SK-N-SH (cell line): ENCODE data around the gene PTPRF.

Source experiments
- CTCF ChIP-seq: fragments of 200-600 bp; sonication (generic); IDR thresholded peaks from 2 replicates; pipeline ENCODE4 v1.6.1; 2017; ENCODE audit warnings: antibody characterized with exemption, mild to moderate bottlenecking, moderate library complexity
- REST ChIP-seq: IDR thresholded peaks from 2 replicates; pipeline ENCODE4 v1.6.1; 2012; ENCODE audit warnings: mild to moderate bottlenecking, low read depth, low read length, moderate library complexity
- TAF1 ChIP-seq: IDR thresholded peaks from 2 replicates; pipeline ENCODE4 v1.6.1; 2012; ENCODE audit warnings: low read depth, mild to moderate bottlenecking, low read length, moderate library complexity, borderline replicate concordance
- USF2 ChIP-seq: fragments of 150-350 bp; IDR thresholded peaks from 2 replicates; pipeline ENCODE4 v1.6.1; 2017; ENCODE audit warnings: antibody characterized with exemption, low read length, low read depth, borderline replicate concordance

- TF ChIP-seq CTCF (no peak), TAF1 (no peak), REST (no peak), USF2 (no peak)
Observed at GRCh38 chr1:43637267-43637666, 106.6 kb downstream of the PTPRF start.
